Smooth muscle cell (in vitro differentiated cells): Measurements from ENCODE around the gene TRAF2. TPM values are rescaled to one million over a fixed set of nuclear protein-coding genes. Genes with fewer than 3 reads are reported as not detected.

Experiments used
- DNase-seq: peaks from one replicate; lab custom pipeline; 2025; ENCODE audit not compliant: unreplicated experiment; lab: John Stamatoyannopoulos, UW
- H2AFZ ChIP-seq: fragments of 200-600 bp; sonication (generic); 2 replicates; pipeline ENCODE4 v1.6.0; 2016; ENCODE audit warnings: antibody characterized with exemption, low read depth, mild to moderate bottlenecking
- H3F3A ChIP-seq: fragments of 200-600 bp; sonication (generic); 2 replicates; pipeline ENCODE4 v1.6.0; 2017; ENCODE audit warnings: antibody characterized with exemption, low read depth
- H3K27ac ChIP-seq: fragments of 200-600 bp; sonication (generic); 2 replicates; pipeline ENCODE4 v1.5.1; 2016; ENCODE audit warnings: low read depth, mild to moderate bottlenecking
- H3K27me3 ChIP-seq: fragments of 200-600 bp; sonication (generic); 2 replicates; pipeline ENCODE4 v1.6.1; 2016; ENCODE audit warnings: low read depth, mild to moderate bottlenecking
- H3K36me3 ChIP-seq: fragments of 200-600 bp; sonication (generic); 2 replicates; pipeline ENCODE4 v1.5.1; 2016; ENCODE audit warnings: low read depth
- H3K4me1 ChIP-seq: fragments of 200-600 bp; sonication (generic); 2 replicates; pipeline ENCODE4 v1.5.1; 2016; ENCODE audit warnings: low read depth
- H3K4me2 ChIP-seq: fragments of 200-600 bp; sonication (generic); 2 replicates; pipeline ENCODE4 v1.6.0; 2016; ENCODE audit warnings: mild to moderate bottlenecking
- H3K4me3 ChIP-seq: fragments of 200-600 bp; sonication (generic); 2 replicates; pipeline ENCODE4 v1.5.1; 2016; ENCODE audit warnings: mild to moderate bottlenecking
- H3K79me2 ChIP-seq: fragments of 200-600 bp; sonication (generic); 2 replicates; pipeline ENCODE4 v1.6.0; 2016; ENCODE audit warnings: low read depth, mild to moderate bottlenecking
- H3K9ac ChIP-seq: fragments of 200-600 bp; sonication (generic); 2 replicates; pipeline ENCODE4 v1.6.0; 2016; ENCODE audit warnings: low read depth
- H3K9me3 ChIP-seq: fragments of 200-600 bp; sonication (generic); replicated peaks from 2 replicates; pipeline ENCODE4 v1.5.1; 2016; ENCODE audit warnings: low read depth
- H4K20me1 ChIP-seq: fragments of 200-600 bp; sonication (generic); 2 replicates; pipeline ENCODE4 v1.6.0; 2016; ENCODE audit warnings: low read depth
- CTCF ChIP-seq: fragments of 200-600 bp; sonication (generic); IDR thresholded peaks from 2 replicates; pipeline ENCODE4 v1.5.1; 2017; ENCODE audit warnings: borderline replicate concordance, mild to moderate bottlenecking, antibody characterized with exemption; ENCODE audit not compliant: insufficient read depth, poor library complexity, severe bottlenecking
- WGBS: methylation state at CpG from one replicate; pipeline ENCODE4 v1.1.7; 2016; ENCODE audit warnings: low lambda C conversion rate; 5-methylcytosine and 5-hydroxymethylcytosine counted together
- polyA plus RNA-seq: library from polyadenylated mRNA; unstranded; fragments of >200 nt; fragmentation: Nextera tagmentation; extraction: Ambion mirVana; gene quantifications from 2 replicates; pipeline ENCODE4 v1.2.1, GENCODE V29; 2016
- total RNA-seq: library from RNA; depleted of rRNA; stranded (reverse); fragments of >200 nt; gene quantifications from 2 replicates; pipeline ENCODE4 v1.2.3, GENCODE V29; 2014

Gene TRAF2
- total and polyA plus RNA-seq, 2 experiments from 2014 or later: 7.0 to 15.9 TPM

GRCh38 chr9:136964171-136964689 is 77.9 kb downstream of the TRAF2 start:
- Histone ChIP-seq H3K27me3 (no peaks in the 10 kb centered on the region), H3K9ac (no peak overlapping the region)
- no peak for TF ChIP-seq CTCF

GRCh38 chr9:136964833-136965422 is 78.6 kb downstream of the TRAF2 start:
- Histone ChIP-seq H3K4me3 (no peak overlapping the region), H4K20me1 (no peaks in the 10 kb centered on the region), H3K9me3 (no peaks in the 10 kb centered on the region), H3K4me1 (no peaks in the 10 kb centered on the region), H3F3A (no peaks in the 10 kb centered on the region), H3K9ac (no peak overlapping the region), H3K27ac (no peak overlapping the region), H3K4me2 (no peak overlapping the region), H3K36me3 (no peaks in the 10 kb centered on the region), H3K27me3 (no peaks in the 10 kb centered on the region), H2AFZ (no peak overlapping the region), H3K79me2 (no peaks in the 10 kb centered on the region)
- DNase-seq: no peak
- no peak for TF ChIP-seq CTCF
- 89% methylated on average over 21 of the region's 26 CpGs for WGBS

More at GRCh38 chr9:136964171-136964689, 77.9 kb downstream of the TRAF2 start:
- Histone ChIP-seq H3K4me3 (no peak overlapping the region), H3K4me1 (no peaks in the 10 kb centered on the region), H3K36me3 (no peaks in the 10 kb centered on the region), H3K9me3 (no peaks in the 10 kb centered on the region), H3K79me2 (no peaks in the 10 kb centered on the region), H2AFZ (no peak overlapping the region), H3F3A (no peaks in the 10 kb centered on the region), H4K20me1 (no peaks in the 10 kb centered on the region), H3K27ac (no peak overlapping the region), H3K4me2 (no peak overlapping the region)
- no peak for DNase-seq
- WGBS: 84% methylated on average over 22 of the region's 22 CpGs

GRCh38 chr9:136965771-136966484 is 79.6 kb downstream of the TRAF2 start:
- H3K27me3 ChIP-seq: no peaks in the 10 kb centered on the region
- H3F3A ChIP-seq: no peaks in the 10 kb centered on the region
- H3K36me3 ChIP-seq: no peaks in the 10 kb centered on the region
- H3K4me3 ChIP-seq: no peak overlapping the region
- H3K4me2 ChIP-seq: no peak overlapping the region
- H3K9ac ChIP-seq: no peak overlapping the region
- H2AFZ ChIP-seq: no peak overlapping the region
- no peak overlapping the region for H3K27ac ChIP-seq
- H3K79me2 ChIP-seq: no peaks in the 10 kb centered on the region
- H3K4me1 ChIP-seq: no peaks in the 10 kb centered on the region
- H3K9me3 ChIP-seq: no peaks in the 10 kb centered on the region
- TF ChIP-seq CTCF: no peak
- no peaks in the 10 kb centered on the region for H4K20me1 ChIP-seq
- no peak for DNase-seq
- 62% methylated on average over 23 of the region's 23 CpGs for WGBS
